H1 (cell line): ENCODE data around the gene SLC2A13. TPM values are rescaled to one million over a fixed set of nuclear protein-coding genes. Genes with fewer than 3 reads are reported as not detected.

ENCODE experiments used
- CTCF ChIA-PET: fragments of 300-600 bp; sonication (Branson Sonifier 250); formaldehyde crosslinking; loops from one replicate; lab custom pipeline; 2021; ENCODE audit not compliant: partially characterized antibody; lab: Charles Lee
- POLR2A ChIA-PET: fragments of 300-600 bp; sonication (Branson Sonifier 250); formaldehyde crosslinking; loops from one replicate; lab custom pipeline; 2021; ENCODE audit warnings: inconsistent platforms; ENCODE audit not compliant: partially characterized antibody; lab: Charles Lee
- DNase-seq, 2 experiments: peaks; one replicate each; pipeline versions ENCODE4 v3.0.0 to v3.0.0-alpha.2; 2010 to 2022; ENCODE audit warnings: low spot score in 2 of 2, low read depth in 1 of 2, mixed read lengths in 1 of 2
- FAIRE-seq: peaks from 2 replicates; lab custom pipeline; 2011; peaks lifted over from hg19 to GRCh38; lab: Jason Lieb, UNC
- H2AFZ ChIP-seq: 2 replicates; pipeline ENCODE4 v1.8.1; 2012; ENCODE audit warnings: low read length, inconsistent platforms
- H2AK5ac ChIP-seq: 2 replicates; pipeline ENCODE4 v1.6.1; 2013; ENCODE audit warnings: low read depth, low read length
- H2BK120ac ChIP-seq: replicated peaks from 2 replicates; pipeline ENCODE3; 2013; ENCODE audit warnings: low read depth, low read length, inconsistent platforms
- H2BK12ac ChIP-seq: 2 replicates; pipeline ENCODE4 v1.6.1; 2013; ENCODE audit warnings: low read depth, low read length
- H2BK15ac ChIP-seq: 2 replicates; pipeline ENCODE4 v1.6.1; 2013; ENCODE audit warnings: low read length
- H2BK20ac ChIP-seq: 2 replicates; pipeline ENCODE4 v1.6.1; 2013; ENCODE audit warnings: low read length
- H2BK5ac ChIP-seq: 2 replicates; pipeline ENCODE4 v1.6.1; 2013; ENCODE audit warnings: low read depth, low read length
- H3K14ac ChIP-seq: 2 replicates; pipeline ENCODE4 v1.6.1; 2013; ENCODE audit warnings: inconsistent platforms; ENCODE audit not compliant: insufficient read length
- H3K18ac ChIP-seq: 2 replicates; pipeline ENCODE4 v1.6.1; 2013; ENCODE audit warnings: low read length; ENCODE audit errors: extremely low read depth
- H3K23ac ChIP-seq: 2 replicates; pipeline ENCODE4 v1.6.1; 2013; ENCODE audit warnings: inconsistent platforms; ENCODE audit not compliant: insufficient read length
- H3K23me2 ChIP-seq: 2 replicates; pipeline ENCODE4 v1.6.1; 2013; ENCODE audit warnings: low read depth, low read length
- H3K27ac ChIP-seq: 2 replicates; pipeline ENCODE4 v1.6.1; 2011; ENCODE audit warnings: low read depth, low read length, inconsistent platforms
- H3K27me3 ChIP-seq, 4 experiments: replicated peaks in 1 of 4; 1 replicate in 1 of 4; 2 replicates in 3 of 4; pipeline versions ENCODE4 v1.6.1 to v1.8.1; 2011 to 2013; ENCODE audit warnings: low read length in 3 of 4, mild to moderate bottlenecking in 3 of 4, inconsistent platforms in 2 of 4, mixed read lengths in 2 of 4, moderate library complexity in 1 of 4; ENCODE audit not compliant: control insufficient read depth in 3 of 4, insufficient read depth in 3 of 4; ENCODE audit errors: extremely low read depth in 1 of 4
- H3K36me3 ChIP-seq, 4 experiments: 2 replicates each; pipeline versions ENCODE4 v1.6.1 to v1.8.1; 2011 to 2013; ENCODE audit warnings: mild to moderate bottlenecking in 4 of 4, low read length in 3 of 4, moderate library complexity in 2 of 4, control low read depth in 1 of 4, inconsistent platforms in 1 of 4; ENCODE audit not compliant: insufficient read depth in 4 of 4, control insufficient read depth in 2 of 4
- H3K4ac ChIP-seq: replicated peaks from 2 replicates; pipeline ENCODE3; 2013; ENCODE audit warnings: low read length, low read depth, mixed read lengths, inconsistent platforms; ENCODE audit not compliant: insufficient read length
- H3K4me1 ChIP-seq, 4 experiments: replicated peaks in 1 of 4; 1 replicate in 1 of 4; 2 replicates in 3 of 4; pipeline versions ENCODE4 v1.6.1 to v1.8.1; 2011 to 2013; ENCODE audit warnings: low read length in 3 of 4, inconsistent platforms in 2 of 4, mixed read lengths in 1 of 4; ENCODE audit not compliant: insufficient read depth in 4 of 4, control insufficient read depth in 3 of 4
- H3K4me2 ChIP-seq, 2 experiments: 2 replicates each; pipeline versions ENCODE4 v1.6.1 to v1.8.1; 2011 to 2013; ENCODE audit warnings: low read depth in 2 of 2, low read length in 2 of 2, control low read depth in 1 of 2, inconsistent platforms in 1 of 2, mild to moderate bottlenecking in 1 of 2; ENCODE audit not compliant: insufficient read depth in 1 of 2
- H3K4me3 ChIP-seq, 4 experiments: fragments of 200-600, 300-600 bp in 1 of 4; sonication (generic), shearing (Covaris generic), sonication (Bioruptor Twin) in 1 of 4; 2 replicates each; pipeline versions ENCODE4 v1.5.1 to v1.8.1; 2011 to 2016; ENCODE audit warnings: low read length in 4 of 4, low read depth in 3 of 4, control low read depth in 2 of 4, inconsistent platforms in 2 of 4, mild to moderate bottlenecking in 2 of 4, mixed read lengths in 1 of 4, moderate library complexity in 1 of 4; ENCODE audit not compliant: insufficient read depth in 2 of 4; ENCODE audit errors: extremely low read depth in 1 of 4
- H3K56ac ChIP-seq: replicated peaks from 2 replicates; pipeline ENCODE3; 2013; ENCODE audit warnings: low read depth, mild to moderate bottlenecking, mixed read lengths, low read length, inconsistent platforms; ENCODE audit not compliant: insufficient read length
- H3K79me1 ChIP-seq: 2 replicates; pipeline ENCODE4 v1.6.1; 2013; ENCODE audit warnings: low read depth, low read length, control low read depth
- H3K79me2 ChIP-seq, 2 experiments: 2 replicates each; pipeline versions ENCODE4 v1.6.1 to v1.8.1; 2012 to 2013; ENCODE audit warnings: low read length in 2 of 2, mild to moderate bottlenecking in 2 of 2, inconsistent platforms in 1 of 2; ENCODE audit not compliant: insufficient read depth in 2 of 2, control insufficient read depth in 1 of 2
- H3K9ac ChIP-seq, 4 experiments: replicated peaks in 1 of 4; 1 replicate in 1 of 4; 2 replicates in 3 of 4; pipeline versions ENCODE4 v1.6.1 to v1.8.1; 2011 to 2013; ENCODE audit warnings: low read depth in 3 of 4, low read length in 3 of 4, control low read depth in 2 of 4, mild to moderate bottlenecking in 2 of 4, moderate library complexity in 2 of 4, inconsistent platforms in 1 of 4; ENCODE audit errors: extremely low read depth in 1 of 4
- H3K9me3 ChIP-seq, 2 experiments: 2 replicates each; pipeline versions ENCODE4 v1.6.1 to v1.8.1; 2012 to 2013; ENCODE audit warnings: mild to moderate bottlenecking in 2 of 2, moderate library complexity in 2 of 2, control low read depth in 1 of 2, inconsistent platforms in 1 of 2, low read depth in 1 of 2, low read length in 1 of 2, mixed read lengths in 1 of 2; ENCODE audit not compliant: insufficient read depth in 2 of 2
- H4K20me1 ChIP-seq, 2 experiments: replicated peaks in 1 of 2; 2 replicates each; pipeline versions ENCODE3 to v1.8.1; 2011 to 2013; ENCODE audit warnings: inconsistent platforms in 2 of 2, low read length in 2 of 2, mild to moderate bottlenecking in 1 of 2; ENCODE audit not compliant: insufficient read depth in 2 of 2, control insufficient read depth in 1 of 2
- H4K5ac ChIP-seq: 2 replicates; pipeline ENCODE4 v1.6.1; 2013; ENCODE audit warnings: low read length, low read depth, mixed read lengths, inconsistent platforms; ENCODE audit not compliant: insufficient read length
- H4K8ac ChIP-seq: 2 replicates; pipeline ENCODE4 v1.8.0; 2013; ENCODE audit warnings: mild to moderate bottlenecking, moderate library complexity, low read length, inconsistent platforms; ENCODE audit not compliant: insufficient read depth; ENCODE audit errors: extremely low read depth
- H4K91ac ChIP-seq: replicated peaks from 2 replicates; pipeline ENCODE3; 2013; ENCODE audit warnings: low read length, mixed read lengths, inconsistent platforms; ENCODE audit not compliant: insufficient read length
- CREB1 ChIP-seq: IDR thresholded peaks from 2 replicates; pipeline ENCODE4 v1.6.1; 2012; ENCODE audit warnings: inconsistent platforms
- CTCF ChIP-seq, 3 experiments: IDR thresholded peaks; 1 replicate in 2 of 3; 2 replicates in 1 of 3; pipeline versions ENCODE4 v1.5.1 to v1.6.1; 2011; ENCODE audit warnings: low read length in 3 of 3, mild to moderate bottlenecking in 3 of 3, inconsistent platforms in 2 of 3, low read depth in 1 of 3, moderate library complexity in 1 of 3; ENCODE audit not compliant: insufficient read depth in 1 of 3; ENCODE audit errors: control extremely low read depth in 1 of 3
- PHF8 ChIP-seq: fragments of 200-600 bp; sonication (generic); conservative IDR thresholded peaks from 2 replicates; pipeline ENCODE4 v1.7.1; 2012; ENCODE audit warnings: low read depth, mild to moderate bottlenecking, inconsistent platforms, low read length, moderate library complexity
- SIN3A ChIP-seq, 2 experiments: IDR thresholded peaks in 1 of 2; conservative IDR thresholded peaks in 1 of 2; 2 replicates each; pipeline ENCODE4 v1.6.1; 2011 to 2012; ENCODE audit warnings: low read length in 2 of 2, improper control_type of control experiment in 1 of 2, low read depth in 1 of 2, mild to moderate bottlenecking in 1 of 2
- SP1 ChIP-seq: IDR thresholded peaks from 2 replicates; pipeline ENCODE4 v1.6.1; 2011; ENCODE audit warnings: low read depth, low read length
- SRF ChIP-seq: IDR thresholded peaks from 2 replicates; pipeline ENCODE4 v1.6.1; 2011; ENCODE audit warnings: mild to moderate bottlenecking, low read depth, low read length, moderate library complexity
- TCF12 ChIP-seq: IDR thresholded peaks from 2 replicates; pipeline ENCODE4 v1.6.1; 2011; ENCODE audit warnings: low read depth, mild to moderate bottlenecking, low read length
- YY1 ChIP-seq: IDR thresholded peaks from 2 replicates; pipeline ENCODE4 v1.6.1; 2011; ENCODE audit warnings: low read depth, mild to moderate bottlenecking, low read length
- ZNF274 ChIP-seq: IDR thresholded peaks from 2 replicates; pipeline ENCODE4 v1.7.0; 2012; ENCODE audit warnings: low read length, borderline replicate concordance; ENCODE audit errors: extremely low read depth
- WGBS, 2 experiments: shearing (Covaris generic) in 1 of 2; methylation state at CpG; one replicate each; pipeline versions ENCODE4 v1.1.6 to v1.1.7; 2013 to 2015; ENCODE audit warnings: low lambda C conversion rate in 2 of 2, mixed read lengths in 2 of 2, inconsistent platforms in 1 of 2, low coverage in 1 of 2, missing lambda C conversion rate in 1 of 2; ENCODE audit not compliant: insufficient replicate concordance in 2 of 2, insufficient coverage in 1 of 2, insufficient read length in 1 of 2; ENCODE audit errors: extremely low coverage in 1 of 2, missing lambda C conversion rate in 1 of 2; 5-methylcytosine and 5-hydroxymethylcytosine counted together
- polyA plus RNA-seq, 7 experiments: library from polyadenylated mRNA; depleted of rRNA in 3 of 7; stranded (reverse) in 5 of 7; unstranded in 2 of 7; fragments of >200 nt in 5 of 7; fragments of 200-250 nt in 2 of 7; gene quantifications; 1 replicate in 5 of 7; 2 replicates in 1 of 7; 4 replicates in 1 of 7; pipeline versions ENCODE4 v1.2.1 to v1.2.3, GENCODE V29; 2011 to 2013; ENCODE audit warnings: missing spikeins in 2 of 7, mixed read lengths in 2 of 7
- total RNA-seq: library from RNA; stranded (reverse); fragmentation: NEBNext Ultra II Directional; extraction: Animal tissue kit (Norgen Biotek cat#: 25700); gene quantifications from 2 replicates; pipeline ENCODE4 v1.2.1, GENCODE V29; 2021

SLC2A13 gene
- total and polyA plus RNA-seq, 2 of the 8 experiments (the other 6 are each of a cell fraction or from before 2014, with no cell fraction given), result 2.8 to 9.6 TPM

- 36% methylated on average over 19 of the region's 19 CpGs; no CpG with 5 or more reads in 1 of the 2 experiments for WGBS, 2 experiments
- Histone ChIP-seq H3K4me1 (peaks cover 2 to 12% (median 4%) of the 10 kb centered on the region in 4 experiments), H3K27ac (no peak overlapping the region), H4K5ac (no peak overlapping the region), H2AFZ (no peak overlapping the region), H3K27me3 (peaks cover 0 to 7% (median 6%) of the 10 kb centered on the region in 4 experiments; a peak in 6 of 7 replicates), H3K18ac (no peak overlapping the region), H2BK5ac (no peak overlapping the region), H2AK5ac (no peak overlapping the region), H3K56ac (no peak overlapping the region), H3K4me3 (no peak overlapping the region), H3K23me2 (peaks cover 14% of the 10 kb centered on the region), H2BK20ac (no peak overlapping the region), H3K4ac (no peak overlapping the region), H4K91ac (no peak overlapping the region), H3K4me2 (peak overlapping the region in 1 of 2 experiments; percentile 40; a peak in 3 of 4 replicates), H3K79me1 (peaks cover 6% of the 10 kb centered on the region), H3K9ac (no peak overlapping the region), H4K8ac (no peak overlapping the region), H2BK120ac (no peak overlapping the region), H3K9me3 (no peaks in the 10 kb centered on the region), H4K20me1 (peaks cover 3 to 6% of the 10 kb centered on the region in 2 experiments), H3K36me3 (no peaks in the 10 kb centered on the region), H2BK15ac (no peak overlapping the region), H2BK12ac (no peak overlapping the region), H3K23ac (no peak overlapping the region), H3K14ac (no peak overlapping the region), H3K79me2 (peaks cover 0 to 23% of the 10 kb centered on the region in 2 experiments; a peak in 3 of 4 replicates)
- ChIA-PET POLR2A (interaction anchor here (1.5 kb wide), 1 partner anchor 96 kb away, joined by 4 read pairs; no protein-coding TSS in a partner anchor), CTCF (interaction anchor here (0.6 to 4.9 kb wide), 13 partner anchors 11 to 481 kb away, joined by 3 to 41 read pairs (median 4); a partner anchor contains a TSS)
- FAIRE-seq, result peak; percentile 99
- peak; percentile 41 to 94 for DNase-seq
- TF ChIP-seq TCF12 (no peak), CTCF (IDR thresholded peaks at IDR 0.05; ENCODE audit: control extremely low read depth in 1 of 3, insufficient read depth in 1 of 3, low read depth in 1 of 3, low read length in 3 of 3) (peak; percentile 72 to 87 (median 82)), SIN3A (conservative IDR thresholded peaks at IDR 0.05 in 1 of 2, IDR thresholded peaks at IDR 0.05 in 1 of 2; ENCODE audit: low read depth in 1 of 2, low read length in 2 of 2) (peak in 1 of 2 experiments; percentile 60; a peak in 1 of 4 replicates), CREB1 (no peak), YY1 (no peak), SRF (no peak), PHF8 (no peak), ZNF274 (no peak), SP1 (no peak)
Measured at GRCh38 chr12:40107098-40107802, 1.4 kb upstream of the SLC2A13 start.
